Lower leg skin (tissue), 4 donors: ENCODE data around the gene ACAD10. TPM values are rescaled to one million over a fixed set of nuclear protein-coding genes. Genes with fewer than 3 reads are reported as not detected.

Experiments
- DNase-seq, 2 donors: peaks; one replicate each; pipeline ENCODE4 v3.0.0-alpha.2; 2019; ENCODE audit warnings: low spot score in 2 of 2
- H3K4me3 ChIP-seq: fragments of 200-600 bp; sonication (generic); 2 replicates; pipeline ENCODE4 v1.5.1; 2017; ENCODE audit warnings: mild to moderate bottlenecking, low read depth; ENCODE audit not compliant: poor library complexity, severe bottlenecking
- POLR2A ChIP-seq, 2 donors: fragments of 450-650 bp; IDR thresholded peaks; one replicate each; pipeline ENCODE4 v1.6.1; 2016 to 2017; ENCODE audit warnings: antibody characterized with exemption in 2 of 2, mild to moderate bottlenecking in 1 of 2, moderate library complexity in 1 of 2
- WGBS, 2 donors: methylation state at CpG; one replicate each; pipeline ENCODE4 v1.1.5; 2018; 5-methylcytosine and 5-hydroxymethylcytosine counted together
- intact Hi-C: fragments of 100-400 bp; cut with DNase I; formaldehyde crosslinking; loops from one replicate; pipeline ENCODE4 v1.15.0; 2023; ENCODE audit warnings: low total_unique reads
- total RNA-seq, 4 donors: library from RNA; depleted of rRNA; stranded (reverse); fragments of >200 nt; gene quantifications; one replicate each; pipeline ENCODE4 v1.1.0, GENCODE V29; 2016
- TF ChIP-seq, protein P1 (sequence below), 3 donors: fragments of 450-650 bp; IDR thresholded peaks; one replicate each; pipeline ENCODE4 v1.5.1; 2016; ENCODE audit warnings: antibody characterized with exemption in 3 of 3, mild to moderate bottlenecking in 3 of 3, moderate library complexity in 2 of 3

Gene ACAD10
- total RNA-seq, 4 donors from 2014 or later: 23.1 to 40.5 (median 24.3) TPM

DNA sequence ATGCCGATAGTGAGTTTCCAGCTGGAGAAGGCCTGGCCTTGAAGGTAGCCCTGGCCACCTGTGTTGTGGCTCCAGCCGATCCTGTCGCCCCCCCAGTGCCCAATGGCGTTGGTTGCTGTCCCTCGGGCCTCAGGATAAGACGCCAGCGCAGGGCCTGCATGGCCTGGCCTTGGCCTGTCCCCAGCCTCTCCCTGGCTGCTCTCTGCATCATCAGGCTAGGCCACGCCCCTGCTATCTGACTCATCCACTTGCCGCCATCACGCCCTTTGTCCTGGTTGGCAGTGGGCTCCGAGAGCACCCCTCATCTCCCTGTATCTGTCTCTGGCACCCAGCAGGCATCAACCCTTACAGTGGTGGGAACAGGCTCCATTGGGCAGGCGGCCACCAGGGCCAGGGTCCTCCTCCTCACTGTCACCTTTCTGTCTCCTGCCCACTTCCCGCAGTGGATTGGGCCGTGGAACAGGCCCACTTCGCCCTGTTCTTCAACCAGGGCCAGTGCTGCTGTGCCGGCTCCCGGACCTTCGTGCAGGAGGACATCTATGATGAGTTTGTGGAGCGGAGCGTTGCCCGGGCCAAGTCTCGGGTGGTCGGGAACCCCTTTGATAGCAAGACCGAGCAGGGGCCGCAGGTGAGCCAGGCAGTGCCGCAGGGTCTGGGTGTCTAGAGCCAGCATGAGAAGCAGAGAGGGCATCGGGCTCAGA lies 106.5 kb downstream of the ACAD10 start:
- TF ChIP-seq, protein P1, sequence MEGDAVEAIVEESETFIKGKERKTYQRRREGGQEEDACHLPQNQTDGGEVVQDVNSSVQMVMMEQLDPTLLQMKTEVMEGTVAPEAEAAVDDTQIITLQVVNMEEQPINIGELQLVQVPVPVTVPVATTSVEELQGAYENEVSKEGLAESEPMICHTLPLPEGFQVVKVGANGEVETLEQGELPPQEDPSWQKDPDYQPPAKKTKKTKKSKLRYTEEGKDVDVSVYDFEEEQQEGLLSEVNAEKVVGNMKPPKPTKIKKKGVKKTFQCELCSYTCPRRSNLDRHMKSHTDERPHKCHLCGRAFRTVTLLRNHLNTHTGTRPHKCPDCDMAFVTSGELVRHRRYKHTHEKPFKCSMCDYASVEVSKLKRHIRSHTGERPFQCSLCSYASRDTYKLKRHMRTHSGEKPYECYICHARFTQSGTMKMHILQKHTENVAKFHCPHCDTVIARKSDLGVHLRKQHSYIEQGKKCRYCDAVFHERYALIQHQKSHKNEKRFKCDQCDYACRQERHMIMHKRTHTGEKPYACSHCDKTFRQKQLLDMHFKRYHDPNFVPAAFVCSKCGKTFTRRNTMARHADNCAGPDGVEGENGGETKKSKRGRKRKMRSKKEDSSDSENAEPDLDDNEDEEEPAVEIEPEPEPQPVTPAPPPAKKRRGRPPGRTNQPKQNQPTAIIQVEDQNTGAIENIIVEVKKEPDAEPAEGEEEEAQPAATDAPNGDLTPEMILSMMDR (IDR thresholded peaks at IDR 0.05): no peak
- TF ChIP-seq POLR2A (IDR thresholded peaks at IDR 0.05): no peak
- WGBS, 2 donors: 79 to 85% methylated on average over 23 to 25 of the region's 27 CpGs
- no peak overlapping the region for H3K4me3 ChIP-seq
- intact Hi-C loops: no loop called here
- DNase-seq: no peak

DNA sequence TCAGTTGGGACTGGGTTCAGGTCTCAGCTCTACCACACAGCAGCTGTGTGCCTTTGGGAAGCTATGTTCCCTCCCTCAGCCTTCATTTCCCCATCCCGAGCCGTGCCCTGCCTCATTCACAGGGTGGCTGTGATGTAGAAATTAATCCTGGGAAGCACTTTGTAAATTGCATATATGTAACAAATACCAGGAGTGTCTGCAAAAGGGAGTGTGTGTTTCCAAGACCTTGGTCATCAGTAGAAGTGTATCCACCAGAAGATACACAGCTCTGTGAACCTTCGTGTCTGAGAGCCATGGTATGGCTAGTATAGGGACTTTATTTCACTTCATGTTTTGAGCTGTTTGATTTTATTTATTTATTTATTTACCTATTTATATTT lies 107.0 kb downstream of the ACAD10 start:
- TF ChIP-seq POLR2A (IDR thresholded peaks at IDR 0.05): no peak
- TF ChIP-seq, protein P1 (IDR thresholded peaks at IDR 0.05): no peak
- intact Hi-C loops: no loop called here
- H3K4me3 ChIP-seq: no peak overlapping the region
- DNase-seq: no peak
- 89 to 93% methylated on average over 3 of the region's 3 CpGs for WGBS, 2 donors

DNA sequence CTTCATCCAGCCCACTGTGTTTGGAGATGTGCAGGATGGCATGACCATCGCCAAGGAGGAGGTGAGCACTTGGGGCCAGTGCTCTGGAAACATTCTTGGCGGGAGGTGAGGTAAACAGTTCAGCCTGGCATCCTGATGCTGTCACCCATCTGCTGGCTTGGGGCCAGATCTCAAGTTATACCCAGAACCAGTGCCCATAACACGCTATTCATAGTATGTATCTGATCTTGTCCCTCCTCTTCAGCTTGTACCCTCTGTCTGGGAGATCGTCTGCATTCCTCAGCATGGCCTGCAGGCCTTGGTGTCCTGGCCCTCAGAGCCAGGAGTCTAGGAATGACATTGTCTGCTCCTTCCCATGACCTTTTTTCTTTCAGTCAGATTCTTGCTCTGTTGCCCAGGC lies 112.3 kb downstream of the ACAD10 start:
- H3K4me3 ChIP-seq: no peak overlapping the region
- no peak for TF ChIP-seq POLR2A (IDR thresholded peaks at IDR 0.05)
- no peak for DNase-seq
- 82% methylated on average over 4 of the region's 4 CpGs for WGBS, 2 donors
- intact Hi-C loops: no loop called here

DNA sequence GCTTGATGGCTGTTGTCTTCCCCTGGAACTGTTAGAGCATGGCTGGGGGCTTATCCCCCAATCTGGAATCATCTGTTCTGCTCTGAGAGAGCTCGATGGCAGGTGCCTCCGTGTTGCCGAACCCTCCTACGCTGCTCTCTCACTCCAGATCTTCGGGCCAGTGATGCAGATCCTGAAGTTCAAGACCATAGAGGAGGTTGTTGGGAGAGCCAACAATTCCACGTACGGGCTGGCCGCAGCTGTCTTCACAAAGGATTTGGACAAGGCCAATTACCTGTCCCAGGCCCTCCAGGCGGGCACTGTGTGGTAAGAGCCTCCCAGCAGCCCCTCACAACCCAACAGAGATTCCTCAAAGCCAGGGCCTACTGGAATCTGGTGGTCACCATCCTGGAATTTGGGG lies 113.9 kb downstream of the ACAD10 start:
- intact Hi-C loops: no loop called here
- no peak for DNase-seq
- 97 to 98% methylated on average over 9 of the region's 9 CpGs for WGBS, 2 donors
- TF ChIP-seq, protein P1 (IDR thresholded peaks at IDR 0.05): no peak
- TF ChIP-seq POLR2A (IDR thresholded peaks at IDR 0.05): no peak
- no peak overlapping the region for H3K4me3 ChIP-seq

DNA sequence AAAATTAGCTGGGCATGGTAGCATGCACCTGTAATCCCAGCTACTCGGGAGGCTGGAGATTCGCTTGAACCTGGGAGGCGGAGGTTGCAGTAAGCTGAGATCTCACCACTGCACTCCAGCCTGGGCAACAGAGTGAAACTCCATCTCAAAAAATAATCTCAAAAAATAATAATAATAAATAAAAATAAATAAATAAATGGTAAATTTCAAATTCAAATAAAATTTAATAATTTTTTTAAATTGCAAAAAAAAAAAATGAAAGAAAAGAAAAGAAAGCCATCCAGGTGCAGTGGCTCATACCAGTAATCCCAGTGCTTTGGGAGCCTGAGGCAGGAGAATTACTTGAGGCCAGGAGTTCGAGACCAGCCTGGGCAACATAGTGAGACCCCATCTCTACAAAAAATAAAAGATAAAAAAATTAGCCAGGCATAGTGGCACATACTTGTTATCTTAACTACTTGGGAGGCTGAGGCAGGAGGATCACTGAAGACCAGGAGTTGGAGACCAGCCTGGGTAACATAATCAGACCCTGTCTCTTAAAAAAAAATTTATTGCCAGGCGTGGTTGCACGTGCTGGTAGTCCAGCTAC lies 117.3 kb downstream of the ACAD10 start:
- WGBS, 2 donors: 91 to 95% methylated on average over 6 of the region's 6 CpGs
- intact Hi-C loops: no loop called here
- no peak overlapping the region for H3K4me3 ChIP-seq
- no peak for DNase-seq
- no peak for TF ChIP-seq POLR2A (IDR thresholded peaks at IDR 0.05)
- TF ChIP-seq, protein P1 (IDR thresholded peaks at IDR 0.05): no peak

DNA sequence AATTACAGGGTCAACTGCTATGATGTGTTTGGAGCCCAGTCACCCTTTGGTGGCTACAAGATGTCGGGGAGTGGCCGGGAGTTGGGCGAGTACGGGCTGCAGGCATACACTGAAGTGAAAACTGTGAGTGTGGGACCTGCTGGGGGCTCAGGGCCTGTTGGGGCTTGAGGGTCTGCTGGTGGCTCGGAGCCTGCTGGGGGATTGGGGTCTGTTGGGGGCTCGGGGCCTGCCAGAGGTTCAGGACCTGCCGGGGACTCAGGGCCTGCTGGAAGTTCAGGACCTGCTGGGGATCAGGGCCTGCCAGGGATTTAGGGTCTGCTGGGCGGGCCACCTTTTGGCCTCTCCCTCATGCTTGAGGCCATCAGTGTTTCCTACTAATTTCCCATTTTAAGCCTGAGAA lies 118.0 kb downstream of the ACAD10 start:
- H3K4me3 ChIP-seq: no peak overlapping the region
- WGBS, 2 donors: 91 to 96% methylated on average over 8 of the region's 8 CpGs
- no peak for DNase-seq
- TF ChIP-seq, protein P1 (IDR thresholded peaks at IDR 0.05): no peak
- TF ChIP-seq POLR2A (IDR thresholded peaks at IDR 0.05): no peak
- intact Hi-C loops: no loop called here
